Measurements from ENCODE around the gene EMC10. TPM values are rescaled to one million over a fixed set of nuclear protein-coding genes. Genes with fewer than 3 reads are reported as not detected.
A peak's percentile ranks its signal among the peaks of the same experiment; 100 is the strongest.

Gene EMC10
- total and polyA plus RNA-seq, 2 of the 4 experiments (the other 2 are of a cell fraction), result 11.3 to 90.9 TPM

DNA sequence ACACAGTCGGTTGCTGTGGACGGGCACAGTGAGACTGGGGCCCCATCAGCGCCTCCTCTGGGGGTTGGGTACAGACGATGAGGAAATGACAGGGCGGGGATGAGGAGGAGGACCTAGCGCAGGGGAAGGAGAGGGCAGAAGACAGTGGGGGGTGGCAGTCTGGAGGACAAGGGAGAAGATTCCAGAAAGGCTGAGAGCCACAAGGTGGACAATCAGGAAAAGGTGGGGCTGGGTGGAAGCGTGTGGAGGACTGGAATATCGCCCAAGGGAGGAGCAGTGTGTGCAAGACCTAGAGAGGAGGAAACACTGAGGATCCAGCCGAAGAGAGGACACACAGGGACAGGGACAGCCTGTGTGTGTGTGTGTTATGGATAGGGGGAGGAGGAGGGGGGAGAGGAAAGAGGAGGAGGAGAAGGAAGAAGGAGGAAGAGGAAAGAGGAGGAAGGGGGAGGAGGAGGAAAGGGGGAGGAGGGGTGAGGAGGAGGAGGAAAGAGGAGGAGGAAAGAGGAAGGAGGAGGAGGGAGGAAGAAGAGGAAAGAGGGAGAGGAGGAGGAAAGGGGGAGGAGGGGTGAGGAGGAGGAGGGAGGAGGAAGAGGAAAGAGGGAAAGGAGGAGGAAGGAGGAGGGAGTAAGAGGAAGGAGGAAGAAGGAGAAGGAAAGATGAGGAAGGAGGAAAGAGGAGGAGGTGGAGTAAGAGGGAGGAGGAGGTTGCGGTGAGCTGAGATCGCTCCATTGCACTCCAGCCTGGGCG is 16.2 kb downstream of the EMC10 start:
- Histone ChIP-seq H4K8ac (ENCODE audit: low read depth in 2 of 2, low read length in 2 of 2) (no peak overlapping the region), H2BK20ac (ENCODE audit: low read depth, low read length) (no peak overlapping the region), H3K56ac (ENCODE audit: extremely low read depth, insufficient read depth, low read length) (no peak overlapping the region), H3K79me1 (ENCODE audit: low read depth in 1 of 2, low read length in 2 of 2) (no peaks in the 10 kb centered on the region), H2AK9ac (replicated peaks; ENCODE audit: low read depth, low read length, poor library complexity) (peak overlapping the region; percentile 61), H3K36me3 (ENCODE audit: control insufficient read depth, insufficient read depth, low read length) (peaks cover 2% of the 10 kb centered on the region; the same call in 1 of the 2 replicates), H3K9ac (ENCODE audit: low read depth, low read length) (no peak overlapping the region), H3K9me1 (ENCODE audit: insufficient read depth, low read length) (no peaks in the 10 kb centered on the region), H2BK5ac (ENCODE audit: low read depth, low read length, poor library complexity, severe bottlenecking) (no peak overlapping the region), H3K18ac (ENCODE audit: low read depth, low read length) (no peak overlapping the region), H3K4me1 (ENCODE audit: control insufficient read depth, insufficient read depth, low read length) (no peaks in the 10 kb centered on the region), H4K91ac (ENCODE audit: insufficient read depth, low read depth, low read length) (no peak overlapping the region), H3K27me3 (ENCODE audit: control insufficient read depth, insufficient read depth, low read length) (peaks cover 48% of the 10 kb centered on the region), H3K4me2 (ENCODE audit: low read depth, low read length) (no peak overlapping the region), H3K4me3 (ENCODE audit: insufficient read depth, low read depth, low read length) (no peak overlapping the region), H2BK15ac (ENCODE audit: low read depth, low read length) (no peak overlapping the region), H3K27ac (ENCODE audit: insufficient read depth, low read length) (no peak overlapping the region), H4K20me1 (ENCODE audit: insufficient read depth, low read length) (no peaks in the 10 kb centered on the region), H4K5ac (ENCODE audit: low read depth, low read length) (no peak overlapping the region), H2AK5ac (ENCODE audit: low read depth, low read length) (peak overlapping the region; percentile 16; the same call in 1 of the 2 replicates), H2BK120ac (ENCODE audit: low read depth, low read length) (no peak overlapping the region), H3K9me3 (ENCODE audit: control insufficient read depth, insufficient read depth, low read length) (peaks cover 6% of the 10 kb centered on the region; the same call in 1 of the 2 replicates), H3K4ac (ENCODE audit: low read depth, low read length) (no peak overlapping the region), H2AFZ (replicated peaks; ENCODE audit: low read length, poor library complexity) (peak overlapping the region; percentile 56), H3K23ac (ENCODE audit: low read depth, low read length) (no peak overlapping the region), H3K14ac (replicated peaks; ENCODE audit: low read depth, low read length) (no peak overlapping the region)
- TF ChIP-seq SMC3 (IDR thresholded peaks at IDR 0.05; ENCODE audit: low read depth, low read length), result no peak
- TF ChIP-seq NFE2L2 (IDR thresholded peaks at IDR 0.05; ENCODE audit: low read depth, low read length), result no peak
- no peak for TF ChIP-seq RCOR1 (IDR thresholded peaks at IDR 0.05; ENCODE audit: insufficient replicate concordance, low read length)
- TF ChIP-seq, protein P1, sequence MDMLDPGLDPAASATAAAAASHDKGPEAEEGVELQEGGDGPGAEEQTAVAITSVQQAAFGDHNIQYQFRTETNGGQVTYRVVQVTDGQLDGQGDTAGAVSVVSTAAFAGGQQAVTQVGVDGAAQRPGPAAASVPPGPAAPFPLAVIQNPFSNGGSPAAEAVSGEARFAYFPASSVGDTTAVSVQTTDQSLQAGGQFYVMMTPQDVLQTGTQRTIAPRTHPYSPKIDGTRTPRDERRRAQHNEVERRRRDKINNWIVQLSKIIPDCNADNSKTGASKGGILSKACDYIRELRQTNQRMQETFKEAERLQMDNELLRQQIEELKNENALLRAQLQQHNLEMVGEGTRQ (IDR thresholded peaks at IDR 0.05; ENCODE audit: low read depth, low read length), result no peak
- no peak for TF ChIP-seq MXI1 (IDR thresholded peaks at IDR 0.05; ENCODE audit: borderline replicate concordance, low read depth, low read length)
- TF ChIP-seq BHLHE40 (IDR thresholded peaks at IDR 0.05; ENCODE audit: low read depth, low read length), result no peak
- no peak for TF ChIP-seq FOS (IDR thresholded peaks at IDR 0.05; ENCODE audit: low read depth, low read length)
- no peak for TF ChIP-seq CHD1 (IDR thresholded peaks at IDR 0.05; ENCODE audit: low read depth, low read length)
- no peak for TF ChIP-seq MAZ (IDR thresholded peaks at IDR 0.05; ENCODE audit: borderline replicate concordance, low read depth, low read length)
- no peak for TF ChIP-seq RFX5 (IDR thresholded peaks at IDR 0.05; ENCODE audit: low read depth, low read length)
- no peak for TF ChIP-seq MAFK (IDR thresholded peaks at IDR 0.05; ENCODE audit: low read depth, low read length)
- TF ChIP-seq, protein P2, sequence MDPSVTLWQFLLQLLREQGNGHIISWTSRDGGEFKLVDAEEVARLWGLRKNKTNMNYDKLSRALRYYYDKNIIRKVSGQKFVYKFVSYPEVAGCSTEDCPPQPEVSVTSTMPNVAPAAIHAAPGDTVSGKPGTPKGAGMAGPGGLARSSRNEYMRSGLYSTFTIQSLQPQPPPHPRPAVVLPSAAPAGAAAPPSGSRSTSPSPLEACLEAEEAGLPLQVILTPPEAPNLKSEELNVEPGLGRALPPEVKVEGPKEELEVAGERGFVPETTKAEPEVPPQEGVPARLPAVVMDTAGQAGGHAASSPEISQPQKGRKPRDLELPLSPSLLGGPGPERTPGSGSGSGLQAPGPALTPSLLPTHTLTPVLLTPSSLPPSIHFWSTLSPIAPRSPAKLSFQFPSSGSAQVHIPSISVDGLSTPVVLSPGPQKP (IDR thresholded peaks at IDR 0.05; ENCODE audit: borderline replicate concordance, low read depth, low read length), result no peak
- no peak for TF ChIP-seq RAD21 (IDR thresholded peaks at IDR 0.05; ENCODE audit: low read length)
- in situ Hi-C loops (cut with MboI; ENCODE audit: low sequenced_read_pairs), result no loop called here
- 16% methylated on average over 5 of the region's 12 CpGs; no CpG with 5 or more reads in 1 of the 2 experiments for whole genome bisulfite sequencing, 2 experiments (ENCODE audit: extremely low coverage in 2 of 2, insufficient read length in 1 of 2)
- intact Hi-C loops (cut with micrococcal nuclease), result no loop called here
- ChIA-PET CTCF (no interaction called here), POLR2A (ENCODE audit: unreplicated experiment) (no interaction called here)
- ATAC-seq (ENCODE audit: low read depth), result peak; percentile 33
- no TSS peak for BruUV-seq (replicated peaks)
- no peak for DNase-seq
- dilution Hi-C loops (cut with HindIII; ENCODE audit: low sequenced_read_pairs, unreplicated experiment), result no loop called here

Data from IMR-90 (cell line).